ENCODE results near the gene SCN5A. TPM values are rescaled to one million over a fixed set of nuclear protein-coding genes. Genes with fewer than 3 reads are reported as not detected.

Gene SCN5A
- total RNA-seq, 1 experiment from 2014 or later = 4.7 TPM

GRCh38 chr3:38556640-38557358, 92.7 kb downstream of the SCN5A start:
- CTCF ChIA-PET = no interaction called here
- intact Hi-C loops (cut with micrococcal nuclease; ENCODE audit: unreplicated experiment) = no loop called here

GRCh38 chr3:38555926-38556325, 93.6 kb downstream of the SCN5A start:
- no peaks in the 10 kb centered on the region for H3K36me3 ChIP-seq (ENCODE audit: low read depth)
- no peaks in the 10 kb centered on the region for H3K79me2 ChIP-seq (ENCODE audit: low read depth)
- no TSS peak for BruUV-seq (replicated peaks)
- no peak for DNase-seq
- POLR2A ChIA-PET (ENCODE audit: unreplicated experiment) = no interaction called here
- TF ChIP-seq CTCF (conservative IDR thresholded peaks at IDR 0.05) = no peak
- no peak for TF ChIP-seq EZH2 (IDR thresholded peaks at IDR 0.05; ENCODE audit: low read depth)
- H3K27ac ChIP-seq = no peak overlapping the region
- no peaks in the 10 kb centered on the region for H3K9me2 ChIP-seq (ENCODE audit: insufficient read depth)
- no peaks in the 10 kb centered on the region for H3K4me1 ChIP-seq (replicated peaks; ENCODE audit: insufficient read depth)
- no peak overlapping the region for H2AFZ ChIP-seq
- H3K9me3 ChIP-seq (ENCODE audit: insufficient read depth, low read depth) = no peaks in the 10 kb centered on the region
- H3K27me3 ChIP-seq (ENCODE audit: insufficient read depth, low read depth) = peaks cover 8% of the 10 kb centered on the region; the same call in 1 of the 2 replicates
- CTCF ChIA-PET = no interaction called here
- intact Hi-C loops (cut with micrococcal nuclease; ENCODE audit: unreplicated experiment) = no loop called here
- no peak overlapping the region for H3K4me2 ChIP-seq
- no peaks in the 10 kb centered on the region for H4K20me1 ChIP-seq (ENCODE audit: insufficient read depth)
- no peak overlapping the region for H3K4me3 ChIP-seq
- H3F3A ChIP-seq (ENCODE audit: insufficient read depth, low read depth) = no peaks in the 10 kb centered on the region

More at GRCh38 chr3:38556640-38557358, 92.7 kb downstream of the SCN5A start:
- Histone ChIP-seq H3F3A (ENCODE audit: insufficient read depth, low read depth) (no peaks in the 10 kb centered on the region), H3K4me1 (replicated peaks; ENCODE audit: insufficient read depth) (no peaks in the 10 kb centered on the region), H3K4me3 (no peak overlapping the region), H4K20me1 (ENCODE audit: insufficient read depth) (no peaks in the 10 kb centered on the region), H3K27me3 (ENCODE audit: insufficient read depth, low read depth) (peaks cover 8% of the 10 kb centered on the region; the same call in 1 of the 2 replicates), H3K27ac (no peak overlapping the region), H2AFZ (no peak overlapping the region), H3K9me3 (ENCODE audit: insufficient read depth, low read depth) (no peaks in the 10 kb centered on the region), H3K9me2 (ENCODE audit: insufficient read depth) (no peaks in the 10 kb centered on the region), H3K4me2 (no peak overlapping the region), H3K79me2 (ENCODE audit: low read depth) (no peaks in the 10 kb centered on the region), H3K36me3 (ENCODE audit: low read depth) (no peaks in the 10 kb centered on the region)
- no peak for DNase-seq
- TF ChIP-seq EZH2 (IDR thresholded peaks at IDR 0.05; ENCODE audit: low read depth) (no peak), CTCF (conservative IDR thresholded peaks at IDR 0.05) (no peak)
- BruUV-seq (replicated peaks) = no TSS peak
- POLR2A ChIA-PET (ENCODE audit: unreplicated experiment) = no interaction called here

- intact Hi-C loops (cut with micrococcal nuclease; ENCODE audit: unreplicated experiment) = no loop called here
- H3K4me1 ChIP-seq (replicated peaks; ENCODE audit: insufficient read depth) = no peaks in the 10 kb centered on the region
- no peaks in the 10 kb centered on the region for H4K20me1 ChIP-seq (ENCODE audit: insufficient read depth)
These were observed 94.2 kb downstream of the SCN5A start for GRCh38 chr3:38555149-38555840.

More at GRCh38 chr3:38555149-38555840, 94.2 kb downstream of the SCN5A start:
- Histone ChIP-seq H3F3A (ENCODE audit: insufficient read depth, low read depth) (no peaks in the 10 kb centered on the region), H3K9me2 (ENCODE audit: insufficient read depth) (no peaks in the 10 kb centered on the region), H3K27ac (no peak overlapping the region), H3K4me2 (no peak overlapping the region), H3K27me3 (ENCODE audit: insufficient read depth, low read depth) (peaks cover 8% of the 10 kb centered on the region; the same call in 1 of the 2 replicates), H3K9me3 (ENCODE audit: insufficient read depth, low read depth) (no peaks in the 10 kb centered on the region), H2AFZ (no peak overlapping the region), H3K4me3 (no peak overlapping the region), H3K36me3 (ENCODE audit: low read depth) (no peaks in the 10 kb centered on the region), H3K79me2 (ENCODE audit: low read depth) (no peaks in the 10 kb centered on the region)
- ChIA-PET POLR2A (ENCODE audit: unreplicated experiment) (no interaction called here), CTCF (no interaction called here)
- no TSS peak for BruUV-seq (replicated peaks)
- TF ChIP-seq CTCF (conservative IDR thresholded peaks at IDR 0.05) (no peak), EZH2 (IDR thresholded peaks at IDR 0.05; ENCODE audit: low read depth) (no peak)
- DNase-seq = no peak

Measured in PC-9 (cell line).